OCI-LY7 (cell line): ENCODE results near the gene KCNJ9. TPM values are rescaled to one million over a fixed set of nuclear protein-coding genes. Genes with fewer than 3 reads are reported as not detected.

Source experiments
- BruUV-seq: library from RNA; stranded (reverse); fragments of 400-500 nt; replicated peaks from 2 replicates; lab custom pipeline; 2021; lab: Mats Ljungman, UMichigan
- CTCF ChIA-PET: fragments of 300-600 bp; sonication (Branson Sonifier 250); formaldehyde crosslinking; loops from one replicate; lab custom pipeline; 2022; ENCODE audit warnings: antibody characterized with exemption; ENCODE audit not compliant: unreplicated experiment; lab: Charles Lee
- POLR2A ChIA-PET: fragments of 300-600 bp; sonication (Branson Sonifier 250); formaldehyde crosslinking; loops from one replicate; lab custom pipeline; 2022; ENCODE audit warnings: antibody characterized with exemption; lab: Charles Lee
- DNase-seq: peaks from one replicate; pipeline ENCODE4 v3.0.0-alpha.2; 2015; ENCODE audit warnings: low spot score
- H2AFZ ChIP-seq: fragments of 200-600 bp; sonication (generic), shearing (Covaris generic); 2 replicates; pipeline ENCODE4 v1.6.1; 2014; ENCODE audit warnings: mild to moderate bottlenecking, antibody characterized with exemption, low read length, moderate library complexity
- H3K27ac ChIP-seq: fragments of 200-600 bp; sonication (generic); 2 replicates; pipeline ENCODE4 v1.5.1; 2014; ENCODE audit warnings: mixed run types, low read depth, mild to moderate bottlenecking, moderate library complexity, low read length, inconsistent platforms; ENCODE audit not compliant: poor library complexity, severe bottlenecking
- H3K36me3 ChIP-seq: fragments of 200-600 bp; sonication (generic); 2 replicates; pipeline ENCODE4 v1.6.1; 2014; ENCODE audit warnings: mild to moderate bottlenecking, antibody characterized with exemption, low read length, moderate library complexity, mixed read lengths; ENCODE audit not compliant: insufficient read depth
- H3K4me1 ChIP-seq: fragments of 200-600 bp; sonication (generic); 2 replicates; pipeline ENCODE4 v1.5.1; 2014; ENCODE audit warnings: mild to moderate bottlenecking, low read length; ENCODE audit not compliant: insufficient read depth, poor library complexity, severe bottlenecking
- H3K4me2 ChIP-seq: fragments of 200-600 bp; sonication (generic); 2 replicates; pipeline ENCODE4 v1.6.1; 2014; ENCODE audit warnings: mild to moderate bottlenecking, low read length
- H3K4me3 ChIP-seq: fragments of 200-600 bp; sonication (generic); 2 replicates; pipeline ENCODE4 v1.5.1; 2014; ENCODE audit warnings: mild to moderate bottlenecking, low read depth, low read length; ENCODE audit not compliant: poor library complexity, severe bottlenecking
- H3K79me2 ChIP-seq: fragments of 200-600 bp; sonication (generic); 2 replicates; pipeline ENCODE4 v1.6.1; 2016; ENCODE audit warnings: low read depth, mild to moderate bottlenecking, low read length, moderate library complexity, mixed read lengths; ENCODE audit not compliant: insufficient read depth
- H3K9me2 ChIP-seq: fragments of 200-600 bp; sonication (generic); 2 replicates; pipeline ENCODE4 v1.6.1; 2016; ENCODE audit warnings: mild to moderate bottlenecking, low read length, mixed read lengths; ENCODE audit not compliant: insufficient read depth
- H3K9me3 ChIP-seq: fragments of 200-600 bp; sonication (generic); 2 replicates; pipeline ENCODE4 v1.6.1; 2014; ENCODE audit warnings: mild to moderate bottlenecking, mixed run types, low read length, mixed read lengths
- H4K20me1 ChIP-seq: fragments of 200-600 bp; sonication (generic); 2 replicates; pipeline ENCODE4 v1.6.1; 2014; ENCODE audit warnings: mild to moderate bottlenecking, antibody characterized with exemption, low read length, moderate library complexity, mixed read lengths; ENCODE audit not compliant: insufficient read depth
- CTCF ChIP-seq: fragments of 200-600 bp; sonication (generic); conservative IDR thresholded peaks from 2 replicates; pipeline ENCODE4 v1.5.1; 2014; ENCODE audit warnings: mild to moderate bottlenecking, antibody characterized with exemption, low read length, moderate library complexity, mixed read lengths
- EZH2phosphoT487 ChIP-seq: fragments of 200-600 bp; sonication (generic); IDR thresholded peaks from 2 replicates; pipeline ENCODE4 v1.6.1; 2018; ENCODE audit warnings: low read depth, borderline replicate concordance, mild to moderate bottlenecking, mixed run types, antibody characterized with exemption, low read length, moderate library complexity, mixed read lengths
- intact Hi-C: fragments of 100-400 bp; cut with micrococcal nuclease; formaldehyde crosslinking; loops from one replicate; pipeline ENCODE4 v1.10.0; 2022; ENCODE audit not compliant: unreplicated experiment
- total RNA-seq, 2 experiments: library from RNA; depleted of rRNA in 1 of 2; stranded (reverse); fragments of >200 nt in 1 of 2; shearing (Covaris generic) in 1 of 2; gene quantifications; 2 replicates each; pipeline ENCODE4 v1.2.3, GENCODE V29; 2014 to 2022

The KCNJ9 gene
- total RNA-seq, 2 experiments from 2014 or later = not detected

DNA sequence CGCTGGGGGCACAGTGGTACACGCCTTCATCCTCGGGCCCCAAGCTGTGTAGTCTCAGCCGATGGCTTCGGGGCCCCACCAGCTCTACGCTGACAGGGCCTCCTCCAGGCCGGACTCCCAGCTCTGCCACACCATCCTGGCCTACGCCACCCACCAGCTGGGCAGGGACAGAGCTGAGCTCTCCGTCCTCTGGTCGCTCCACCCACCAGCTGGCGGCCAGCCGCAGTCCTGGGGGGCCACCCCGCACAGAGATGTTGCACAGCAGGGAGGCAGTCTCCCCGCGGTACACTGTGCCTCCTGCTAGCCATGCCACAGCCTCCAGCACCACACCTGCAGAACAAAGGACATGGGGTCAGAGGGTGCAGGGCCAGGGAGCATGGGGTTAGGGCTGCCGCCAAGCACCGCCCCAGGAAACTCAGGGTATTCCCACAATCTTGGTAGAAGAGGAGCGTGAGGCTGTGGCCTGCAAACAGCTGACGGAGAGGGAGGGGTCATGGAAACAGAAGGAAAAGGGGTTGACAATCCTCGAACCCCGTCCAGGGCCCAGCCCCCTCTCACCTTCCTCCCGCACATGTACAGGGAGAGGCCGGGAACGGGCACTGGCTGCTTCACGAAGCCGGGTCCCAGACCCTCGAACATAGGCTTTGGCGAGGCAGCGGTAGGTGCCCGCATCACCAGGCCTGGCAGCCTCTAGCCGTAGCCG lies 11.2 kb downstream of the KCNJ9 start:
- H3K79me2 ChIP-seq = peaks cover 2% of the 10 kb centered on the region; the same call in 1 of the 2 replicates
- ChIA-PET POLR2A (no interaction called here), CTCF (no interaction called here)
- H3K9me2 ChIP-seq = no peaks in the 10 kb centered on the region
- no peak for DNase-seq
- peaks cover 23% of the 10 kb centered on the region; the same call in 1 of the 2 replicates for H3K36me3 ChIP-seq
- no peaks in the 10 kb centered on the region for H4K20me1 ChIP-seq
- no TSS peak for BruUV-seq
- H3K4me1 ChIP-seq = peaks cover 18% of the 10 kb centered on the region
- no peak overlapping the region for H3K27ac ChIP-seq
- no peak overlapping the region for H2AFZ ChIP-seq
- TF ChIP-seq CTCF (no peak), EZH2phosphoT487 (no peak)
- intact Hi-C loops = no loop called here
- H3K4me3 ChIP-seq = no peak overlapping the region
- no peaks in the 10 kb centered on the region for H3K9me3 ChIP-seq
- H3K4me2 ChIP-seq = no peak overlapping the region

DNA sequence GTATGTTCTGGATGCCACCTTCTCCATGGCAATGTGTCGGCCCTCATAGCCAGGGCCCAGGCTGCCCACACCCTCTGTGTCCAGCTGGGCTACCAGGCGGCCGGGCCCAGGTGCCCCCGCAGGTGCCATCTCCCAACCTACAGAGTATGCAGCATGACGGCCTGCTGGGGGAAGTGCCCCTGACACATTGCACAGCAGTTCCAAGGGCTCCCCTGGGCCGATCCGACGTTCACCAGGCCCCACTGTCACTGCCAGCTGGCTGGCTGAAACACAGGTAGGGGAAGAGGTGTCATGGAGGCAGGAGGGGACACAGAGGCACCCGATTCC lies 11.7 kb downstream of the KCNJ9 start:
- H3K9me2 ChIP-seq = no peaks in the 10 kb centered on the region
- H2AFZ ChIP-seq = no peak overlapping the region
- no TSS peak for BruUV-seq
- H3K36me3 ChIP-seq = peaks cover 23% of the 10 kb centered on the region; the same call in 1 of the 2 replicates
- H4K20me1 ChIP-seq = no peaks in the 10 kb centered on the region
- no peak overlapping the region for H3K27ac ChIP-seq
- peaks cover 7% of the 10 kb centered on the region; the same call in 1 of the 2 replicates for H3K79me2 ChIP-seq
- no peaks in the 10 kb centered on the region for H3K9me3 ChIP-seq
- TF ChIP-seq EZH2phosphoT487 = no peak
- no peak for TF ChIP-seq CTCF
- intact Hi-C loops = no loop called here
- no peak overlapping the region for H3K4me2 ChIP-seq
- ChIA-PET CTCF (no interaction called here), POLR2A (no interaction called here)
- peaks cover 21% of the 10 kb centered on the region for H3K4me1 ChIP-seq
- no peak for DNase-seq
- no peak overlapping the region for H3K4me3 ChIP-seq

GRCh38 chr1:160093624-160094290 lies 12.4 kb downstream of the KCNJ9 start:
- peaks cover 23% of the 10 kb centered on the region; the same call in 1 of the 2 replicates for H3K36me3 ChIP-seq
- no peak overlapping the region for H3K27ac ChIP-seq
- peaks cover 21% of the 10 kb centered on the region for H3K4me1 ChIP-seq
- no peak overlapping the region for H3K4me2 ChIP-seq
- no peaks in the 10 kb centered on the region for H3K9me3 ChIP-seq
- ChIA-PET CTCF (no interaction called here), POLR2A (interaction anchor here (0.7 kb wide), 1 partner anchor 9 kb away, joined by 6 read pairs; no protein-coding TSS in a partner anchor)
- H3K4me3 ChIP-seq = no peak overlapping the region
- H4K20me1 ChIP-seq = no peaks in the 10 kb centered on the region
- BruUV-seq = no TSS peak
- TF ChIP-seq EZH2phosphoT487 = no peak
- TF ChIP-seq CTCF = no peak
- intact Hi-C loops = no loop called here
- DNase-seq = no peak
- no peaks in the 10 kb centered on the region for H3K9me2 ChIP-seq
- H2AFZ ChIP-seq = no peak overlapping the region
- peaks cover 8% of the 10 kb centered on the region; the same call in 1 of the 2 replicates for H3K79me2 ChIP-seq
